NCI-H510A treated with DMSO at 0.1 percent for 48 hours (cell line): ENCODE data around the gene ZNF549.
"Not testable (repeated sequence)": the region's sequence is repeated elsewhere in the genome, so short reads cannot be mapped to it uniquely, and the experiment has no call there.

Experiments
- DNase-seq: peaks from one replicate; lab custom pipeline; 2025; lab: John Stamatoyannopoulos, UW

The ZNF549 gene

DNA sequence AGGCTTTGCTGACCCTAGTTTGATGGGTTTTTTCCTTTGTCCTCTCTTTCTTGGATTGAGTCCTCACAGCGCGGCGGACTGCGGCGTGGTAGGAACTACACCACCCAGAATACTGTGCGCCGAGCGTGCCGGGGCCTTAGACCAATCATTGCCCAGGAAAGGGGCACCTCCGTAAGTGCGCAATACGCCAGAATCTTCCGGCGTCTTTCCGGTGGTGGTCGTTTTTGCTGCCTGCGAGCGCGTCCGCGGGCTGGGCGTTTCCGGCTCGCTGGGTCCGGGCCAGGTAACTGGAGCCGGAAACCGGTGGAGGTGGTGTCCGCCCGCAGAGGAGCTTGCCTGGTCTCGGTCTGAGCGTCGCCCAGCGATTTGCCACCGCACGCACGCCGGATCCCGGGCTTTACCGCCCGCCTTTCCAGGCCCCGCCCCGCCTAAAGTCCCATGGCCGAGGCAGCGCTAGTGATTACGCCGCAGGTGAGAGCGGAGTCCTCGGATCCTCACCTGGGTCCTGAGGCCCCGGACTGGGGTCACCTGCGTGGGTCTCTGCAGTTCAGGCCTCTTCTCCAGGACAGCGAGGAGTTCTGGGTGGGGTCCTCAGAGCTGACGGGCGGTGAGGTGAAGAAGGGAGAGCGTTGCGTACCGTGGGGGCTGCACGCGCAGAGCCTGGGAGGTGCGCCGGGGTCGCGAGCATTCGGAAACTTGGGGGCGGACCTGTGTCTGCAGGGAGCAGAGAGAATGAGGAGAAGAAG is at the start of gene ZNF549:
TSS of gene ZNF549 (plus strand) at position 221 of the 746 bp plus-strand sequence. CDS start at position 439, 218 bp downstream.
- peak; percentile 84 for DNase-seq

DNA sequence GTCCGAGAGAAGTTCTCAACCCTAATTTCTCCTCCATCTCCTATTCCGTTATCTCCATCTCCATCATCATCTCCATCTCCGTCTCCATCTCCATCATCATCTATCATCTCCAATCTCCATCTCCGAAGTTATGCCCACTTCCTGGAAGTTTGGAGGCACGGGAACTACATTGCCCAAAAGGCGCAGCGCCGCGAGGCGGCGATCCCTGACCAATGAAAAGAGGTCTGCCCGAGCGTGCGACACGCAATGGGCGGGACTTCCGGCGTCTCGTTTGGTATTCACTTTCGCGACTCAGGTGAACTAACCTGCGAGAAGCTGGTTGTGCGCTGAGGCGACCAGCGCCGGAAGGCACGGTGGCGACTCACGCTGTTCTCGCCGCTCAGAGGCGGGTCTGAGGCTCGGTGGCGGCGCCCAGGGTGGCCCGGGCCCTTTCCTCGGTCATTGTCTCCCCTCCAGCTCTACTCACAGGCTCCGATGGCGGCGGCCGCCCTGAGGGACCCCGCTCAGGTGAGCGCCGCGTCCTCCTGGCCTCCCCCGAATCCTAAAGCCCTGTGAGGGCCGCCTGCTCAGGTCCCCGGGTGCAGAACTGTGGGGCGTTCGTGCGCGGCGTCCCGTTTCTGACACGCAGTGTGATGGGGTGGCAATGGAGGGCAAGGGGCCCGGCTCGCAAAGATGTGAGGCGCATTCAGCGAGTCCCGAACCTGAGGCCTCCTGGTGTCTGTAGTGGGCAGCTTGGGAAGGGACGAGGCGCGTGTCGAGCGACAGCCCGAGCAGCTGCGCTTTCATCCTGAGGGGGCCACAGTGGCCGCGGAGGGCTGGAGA is 39.5 kb upstream of the ZNF549 start, which contains the start of gene ZNF419:
TSS of gene ZNF419 (plus strand) at position 274 of the 822 bp plus-strand sequence. CDS start at position 475, 201 bp downstream.
- peak; percentile 82 for DNase-seq

DNA sequence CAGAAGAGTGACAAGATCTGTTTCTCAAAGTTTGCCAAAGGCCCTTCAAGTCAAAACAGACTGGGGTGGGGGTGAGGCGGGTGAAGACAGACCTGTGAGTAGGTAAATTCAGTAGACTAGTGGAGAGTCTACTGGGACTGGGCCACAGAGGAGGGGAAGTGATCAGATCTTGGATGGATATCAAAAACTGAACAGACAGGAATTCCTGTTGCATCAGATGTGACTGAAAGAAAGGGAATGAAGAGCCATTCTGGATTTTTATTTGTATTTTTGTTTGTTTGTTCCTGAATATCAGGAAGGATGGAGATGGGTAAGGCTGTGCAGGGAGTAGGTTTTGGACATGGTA is 38.9 kb upstream of the ZNF549 start:
- DNase-seq, result not testable (repeated sequence)

DNA sequence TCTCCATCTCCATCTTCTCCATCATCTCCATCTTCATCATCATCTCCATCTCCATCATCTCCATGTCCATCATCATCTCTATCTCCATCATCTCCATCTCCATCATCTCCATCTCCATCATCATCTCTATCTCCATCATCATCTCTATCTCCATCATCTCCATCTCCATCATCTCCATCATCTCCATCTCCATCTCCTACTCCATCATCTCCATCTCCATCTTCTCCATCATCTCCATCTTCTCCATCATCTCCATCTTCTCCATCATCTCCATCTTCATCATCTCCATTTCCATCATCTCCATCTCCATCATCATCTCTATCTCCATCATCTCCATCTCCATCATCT is 27.9 kb upstream of the ZNF549 start:
- not testable (repeated sequence) for DNase-seq

DNA sequence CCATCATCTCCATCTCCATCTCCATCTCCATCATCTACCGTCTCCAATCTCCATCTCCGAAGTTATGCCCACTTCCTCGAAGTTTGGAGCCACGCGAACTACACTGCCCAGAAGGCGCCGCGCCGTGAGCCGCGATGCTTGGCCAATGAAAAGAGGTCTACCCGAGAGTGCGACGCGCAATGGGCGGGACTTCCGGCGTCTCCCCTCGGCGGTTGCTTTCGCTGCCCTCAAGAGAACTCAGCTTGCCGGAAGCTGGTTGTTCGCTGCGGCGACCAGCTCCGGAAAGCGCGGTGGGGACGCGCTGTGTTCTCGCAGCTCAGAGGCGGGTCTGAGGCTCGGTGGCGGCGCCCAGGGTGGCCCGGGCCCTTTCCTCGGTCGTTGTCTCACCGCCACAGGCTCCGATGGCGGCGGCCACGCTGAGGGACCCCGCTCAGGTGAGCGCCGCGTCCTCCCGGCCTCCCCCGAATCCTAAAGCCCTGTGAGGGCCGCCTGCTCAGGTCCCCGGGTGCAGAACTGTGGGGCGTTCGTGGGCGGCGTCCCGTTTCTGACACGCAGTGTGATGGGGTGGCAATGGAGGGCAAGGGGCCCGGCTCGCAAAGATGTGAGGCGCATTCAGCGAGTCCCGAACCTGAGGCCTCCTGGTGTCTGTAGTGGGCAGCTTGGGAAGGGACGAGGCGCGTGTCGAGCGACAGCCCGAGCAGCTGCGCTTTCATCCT is 27.3 kb upstream of the ZNF549 start, which contains the start of gene ZNF773:
TSS of gene ZNF773 (plus strand) at position 259 of the 716 bp plus-strand sequence. CDS start at position 402, 143 bp downstream.
- DNase-seq, result peak; percentile 83

DNA sequence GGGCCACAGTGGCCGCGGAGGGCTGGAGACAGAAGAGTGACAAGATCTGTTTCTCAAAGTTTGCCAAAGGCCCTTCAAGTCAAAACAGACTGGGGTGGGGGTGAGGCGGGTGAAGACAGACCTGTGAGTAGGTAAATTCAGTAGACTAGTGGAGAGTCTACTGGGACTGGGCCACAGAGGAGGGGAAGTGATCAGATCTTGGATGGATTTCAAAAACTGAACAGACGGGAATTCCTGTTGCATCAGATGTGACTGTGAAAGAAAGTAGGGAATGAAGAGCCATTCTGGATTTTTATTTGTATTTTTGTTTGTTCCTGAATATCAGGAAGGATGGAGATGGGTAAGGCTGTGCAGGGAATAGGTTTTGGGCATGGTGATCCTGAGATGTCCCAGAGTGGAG is 26.8 kb upstream of the ZNF549 start:
- DNase-seq, result not testable (repeated sequence)

DNA sequence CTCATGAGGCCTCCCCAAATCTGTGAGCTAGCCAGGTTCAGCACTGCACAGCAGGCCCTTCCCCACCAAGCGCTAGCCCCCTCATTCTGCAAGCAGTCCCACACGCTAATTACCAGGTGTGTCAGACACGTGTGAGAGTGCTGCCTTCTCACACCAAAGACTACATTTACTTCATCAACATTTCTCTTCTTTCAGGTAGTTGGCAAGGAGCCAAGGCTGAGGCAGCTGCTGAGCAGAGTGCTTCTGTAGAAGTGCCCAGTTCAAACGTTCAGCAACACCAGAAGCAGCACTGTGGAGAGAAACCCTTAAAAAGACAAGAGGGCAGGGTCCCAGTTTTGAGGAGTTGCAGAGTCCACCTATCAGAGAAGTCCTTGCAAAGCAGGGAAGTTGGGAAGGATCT is 21.0 kb upstream of the ZNF549 start:
- no peak for DNase-seq

DNA sequence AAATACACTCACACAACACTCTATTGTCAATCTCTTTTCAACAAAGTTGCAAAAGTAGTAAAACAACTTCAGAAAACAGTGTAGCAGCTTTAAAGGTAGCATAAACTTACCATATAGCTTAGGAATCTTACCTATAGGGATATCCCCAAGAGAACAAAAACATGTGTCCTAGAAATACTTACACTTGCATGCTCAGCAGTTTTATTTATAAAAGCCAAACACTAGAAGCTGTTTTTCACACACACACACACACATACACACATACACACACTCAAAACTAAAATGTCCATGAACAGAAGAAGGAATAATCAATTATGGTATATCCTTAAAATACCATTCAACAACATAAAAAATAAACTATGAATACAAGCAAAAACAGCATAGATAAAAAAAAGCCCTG is 15.7 kb upstream of the ZNF549 start:
- DNase-seq, result no peak

DNA sequence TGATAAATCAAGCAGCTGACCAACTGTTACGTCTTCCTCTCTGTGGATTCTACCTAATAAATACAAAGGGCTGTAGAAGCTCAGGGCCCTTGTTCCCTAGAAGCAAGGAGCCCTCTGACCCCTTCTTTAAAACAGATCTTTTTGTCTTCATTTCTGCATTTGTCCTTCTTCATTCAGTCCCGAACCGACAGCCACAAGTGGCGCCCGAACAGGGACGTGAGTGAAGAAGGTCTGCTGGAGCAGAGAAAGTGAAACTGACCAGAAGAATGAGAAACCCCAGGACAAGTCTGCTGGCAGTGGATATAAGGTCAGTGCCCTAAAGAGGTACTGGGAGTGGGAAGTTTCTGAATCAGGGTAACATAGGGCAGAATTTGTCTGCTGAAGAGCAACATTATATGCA is 14.3 kb upstream of the ZNF549 start:
- no peak for DNase-seq

DNA sequence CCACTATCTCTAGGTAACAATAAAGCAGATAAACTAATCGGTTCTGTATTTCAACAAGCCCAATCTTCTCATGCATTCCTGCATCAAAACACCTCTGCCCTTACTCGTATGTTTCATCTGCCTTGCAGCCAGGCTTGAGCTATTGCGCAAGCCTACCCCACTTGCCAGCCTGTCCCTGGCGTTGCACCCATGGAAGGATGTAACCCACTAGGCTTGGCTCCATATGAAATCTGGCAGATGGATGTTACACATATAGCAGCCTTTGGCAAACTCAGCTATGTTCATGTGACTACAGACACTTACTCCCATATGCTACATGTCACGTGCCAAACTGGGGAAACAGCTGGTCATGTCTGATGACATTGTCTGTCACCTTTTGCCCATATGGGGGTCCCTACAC is 11.9 kb upstream of the ZNF549 start:
- DNase-seq, result no peak

DNA sequence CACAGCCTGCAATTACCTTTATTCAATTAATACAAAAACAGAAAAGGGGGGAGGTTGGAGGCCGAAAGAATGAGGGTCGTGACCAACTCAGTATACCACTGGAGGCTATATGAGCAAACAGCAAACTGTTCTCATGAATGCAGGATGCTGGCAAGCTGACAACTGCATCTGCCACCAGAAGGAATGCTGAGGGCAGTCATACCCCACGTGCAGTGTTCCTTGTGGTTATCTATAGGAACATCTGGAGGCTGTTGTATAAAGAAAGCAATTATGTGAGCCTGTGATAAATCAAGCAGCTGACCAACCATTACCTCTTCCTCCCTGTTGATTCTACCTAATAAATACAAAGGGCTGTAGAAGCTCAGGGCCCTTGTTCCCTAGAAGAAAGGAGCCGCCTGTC is 9.1 kb upstream of the ZNF549 start:
- not testable (repeated sequence) for DNase-seq

DNA sequence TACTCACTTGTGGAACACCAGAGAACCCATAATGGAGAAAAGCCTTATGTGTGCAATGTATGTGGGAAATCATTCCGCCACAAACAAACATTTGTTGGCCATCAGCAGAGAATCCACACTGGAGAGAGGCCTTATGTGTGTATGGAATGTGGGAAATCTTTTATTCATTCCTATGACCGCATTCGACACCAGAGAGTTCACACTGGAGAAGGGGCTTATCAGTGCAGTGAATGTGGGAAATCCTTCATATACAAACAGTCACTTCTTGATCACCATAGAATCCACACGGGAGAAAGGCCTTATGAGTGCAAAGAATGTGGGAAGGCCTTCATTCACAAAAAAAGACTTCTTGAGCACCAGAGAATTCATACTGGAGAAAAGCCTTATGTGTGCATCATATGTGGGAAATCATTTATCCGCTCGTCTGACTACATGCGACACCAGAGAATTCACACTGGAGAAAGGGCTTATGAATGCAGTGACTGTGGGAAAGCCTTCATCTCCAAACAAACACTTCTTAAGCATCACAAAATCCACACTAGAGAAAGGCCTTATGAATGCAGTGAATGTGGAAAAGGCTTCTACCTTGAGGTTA is 10.9 kb downstream of the ZNF549 start:
- DNase-seq, result no peak

DNA sequence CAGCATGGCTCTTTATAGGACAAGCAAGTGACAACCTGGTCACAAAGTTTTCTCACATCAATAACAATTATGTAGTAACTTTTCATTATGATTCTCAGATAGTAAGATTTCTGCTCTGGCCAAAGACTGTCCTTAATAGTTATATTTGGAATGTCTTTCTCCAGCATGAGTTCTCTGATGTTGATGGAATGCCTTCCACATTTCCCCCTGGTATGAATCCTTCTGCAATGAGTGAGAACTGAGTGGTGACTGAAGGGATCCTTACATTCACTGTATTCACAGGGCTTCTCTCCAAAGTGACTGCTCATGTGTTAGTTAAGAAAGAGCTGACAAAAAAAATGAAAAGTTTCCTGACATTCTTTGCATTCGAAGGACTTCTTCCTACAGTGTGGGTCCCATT is 19.4 kb downstream of the ZNF549 start:
- no peak for DNase-seq

DNA sequence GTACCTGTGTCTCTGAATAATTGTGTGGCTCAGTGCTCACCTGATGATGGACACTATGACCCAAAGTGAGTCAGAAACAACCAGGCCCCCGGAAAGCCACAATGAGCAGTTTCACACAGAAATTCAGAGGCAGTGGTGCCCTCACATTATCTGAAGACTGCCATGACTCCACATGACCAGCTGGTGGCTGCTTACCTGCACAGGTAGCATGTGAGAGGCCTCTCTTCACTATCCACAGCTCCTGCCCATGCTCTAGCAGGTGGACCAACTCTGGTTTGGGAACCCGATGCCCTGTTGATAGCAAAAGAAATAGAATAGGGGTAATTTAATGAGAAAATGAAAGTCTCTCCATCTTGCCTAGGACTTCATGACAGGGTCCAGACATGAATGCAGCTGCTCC is 25.3 kb downstream of the ZNF549 start:
- DNase-seq, result no peak

DNA sequence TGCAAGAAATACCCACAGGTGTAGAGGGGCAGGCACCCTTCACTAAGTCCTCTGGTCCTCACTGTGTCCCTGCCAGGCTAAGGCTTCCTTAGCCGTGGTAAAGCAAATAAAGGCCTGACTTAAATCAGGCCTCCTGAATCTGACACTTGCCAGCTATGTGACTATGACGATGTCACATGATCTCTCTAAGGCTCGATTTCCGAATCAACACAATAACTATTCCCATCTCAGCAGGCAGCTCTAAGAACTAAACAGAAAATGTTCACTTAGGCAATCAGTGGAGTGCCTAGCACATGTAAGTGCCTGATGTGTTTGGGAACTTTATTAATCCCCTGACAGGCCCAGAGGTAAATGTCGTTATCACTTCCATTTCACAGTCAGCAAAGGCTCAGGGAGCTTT is 30.5 kb downstream of the ZNF549 start:
- no peak for DNase-seq

DNA sequence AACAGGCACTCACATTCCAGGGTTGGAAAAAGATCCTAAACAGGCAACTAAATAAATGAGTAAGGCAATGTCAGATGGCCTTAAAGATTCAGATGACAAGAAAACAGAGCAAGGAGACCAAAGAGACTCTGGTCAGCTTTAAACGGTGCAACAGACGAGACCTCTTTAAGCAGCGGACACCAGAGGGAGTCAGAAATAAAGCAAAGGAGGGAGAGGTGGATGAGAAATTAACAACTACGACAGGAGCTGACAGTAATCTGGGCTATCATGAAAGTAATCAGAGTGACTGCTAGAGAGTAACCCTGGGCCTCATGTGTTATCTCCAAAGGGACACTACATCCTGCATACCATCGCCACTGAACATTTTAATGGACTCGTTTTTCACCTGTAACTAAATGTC is 31.4 kb downstream of the ZNF549 start:
- DNase-seq, result no peak

DNA sequence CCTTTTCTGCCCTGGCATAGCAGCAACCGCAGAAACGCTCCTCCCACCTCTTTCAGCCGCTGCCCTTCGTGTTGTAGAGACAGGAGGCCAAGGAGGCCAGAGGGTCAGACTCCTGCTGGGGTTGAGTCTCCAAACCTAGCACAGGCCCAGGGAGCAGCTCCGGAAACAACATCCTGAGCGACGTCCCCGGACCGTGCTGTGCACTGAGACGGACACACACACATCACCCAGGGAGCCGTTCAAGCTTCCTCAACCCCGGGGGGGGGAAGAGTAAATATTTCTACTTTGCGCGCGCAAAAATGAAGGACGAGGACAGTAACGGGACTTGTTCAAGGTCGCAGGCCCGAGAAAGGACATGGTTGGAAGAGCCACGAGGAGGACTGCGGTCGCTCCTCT is 31.9 kb downstream of the ZNF549 start:
- DNase-seq, result peak; percentile 4

DNA sequence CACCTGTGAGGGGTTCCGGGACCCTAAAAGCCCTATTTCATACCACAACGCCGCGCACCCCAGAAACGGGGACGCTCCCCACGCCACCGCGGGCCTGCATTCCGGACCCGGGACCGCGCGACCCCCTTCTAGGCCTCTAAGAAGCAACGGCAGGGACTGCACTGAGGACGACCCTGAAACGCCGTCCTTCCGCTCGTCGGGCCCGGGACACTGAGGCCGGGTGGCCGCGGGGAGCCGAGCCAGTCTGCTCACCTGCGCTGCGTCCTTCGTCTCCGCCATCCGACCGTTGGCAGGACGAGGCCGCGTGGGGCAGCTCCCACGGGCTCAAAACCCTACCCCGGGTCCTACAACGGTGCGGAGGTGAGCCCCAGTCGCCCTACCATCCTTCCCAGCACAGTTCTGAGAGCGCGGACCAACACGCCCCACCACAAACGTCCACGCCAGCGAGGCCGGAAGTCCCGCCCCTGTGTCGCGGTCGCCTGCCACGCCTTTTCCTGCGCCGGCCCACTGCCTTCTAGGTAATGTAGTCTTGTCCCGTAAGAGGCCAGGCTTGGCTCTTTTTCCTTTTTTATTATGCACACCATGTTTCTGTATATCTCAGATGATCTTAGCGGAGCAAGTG is 32.4 kb downstream of the ZNF549 start, which contains the start of gene ZNF550:
TSS of gene ZNF550 (minus strand) at position 460 of the 622 bp plus-strand sequence. CDS start at position 279, 181 bp downstream.
- peak; percentile 83 for DNase-seq

DNA sequence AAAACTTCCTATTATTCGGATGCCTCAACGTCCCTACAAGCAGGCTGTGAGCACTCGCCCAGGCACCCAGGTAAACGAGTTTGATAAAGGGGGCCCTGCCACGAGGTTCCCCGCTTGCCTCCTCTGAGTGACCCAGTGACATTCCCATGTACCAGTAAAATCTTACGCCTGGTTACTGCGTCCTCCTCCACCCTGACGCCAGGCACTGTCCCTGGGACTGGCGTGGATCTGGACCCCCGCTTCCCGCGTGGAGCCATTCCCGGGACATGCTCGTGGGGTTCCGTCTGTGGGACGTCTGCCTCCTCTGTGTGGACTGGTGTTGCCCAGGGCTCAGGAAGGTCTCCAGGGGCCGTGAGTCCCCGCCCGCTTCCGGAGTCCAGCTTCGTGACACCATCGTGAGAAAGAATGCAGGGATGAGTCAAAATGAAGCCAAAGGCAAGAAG is 32.9 kb downstream of the ZNF549 start:
- no peak for DNase-seq

DNA sequence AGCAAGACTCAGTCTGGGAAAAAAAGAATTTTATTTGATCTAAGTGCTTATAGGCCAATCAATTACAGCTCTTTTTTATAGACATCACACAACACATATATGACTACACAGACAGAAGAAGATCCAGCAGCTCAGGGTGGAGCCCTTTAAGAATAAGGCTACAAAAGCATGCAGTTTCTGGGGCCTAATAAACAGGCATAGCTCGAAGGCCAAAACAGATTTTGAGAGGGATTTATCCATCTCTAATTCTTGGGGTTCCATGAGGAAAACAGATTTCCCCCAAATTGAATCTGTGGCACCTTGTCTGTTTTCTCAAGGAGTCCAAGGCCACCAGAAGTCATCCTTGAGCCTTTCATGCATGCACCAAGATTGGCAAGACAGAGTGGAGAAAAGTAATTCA is 36.4 kb downstream of the ZNF549 start:
- no peak for DNase-seq
